Measurements from ENCODE around the gene SPAST.
"Not testable (repeated sequence)": the region's sequence is repeated elsewhere in the genome, so short reads cannot be mapped to it uniquely, and the experiment has no call there.

SPAST gene

DNA sequence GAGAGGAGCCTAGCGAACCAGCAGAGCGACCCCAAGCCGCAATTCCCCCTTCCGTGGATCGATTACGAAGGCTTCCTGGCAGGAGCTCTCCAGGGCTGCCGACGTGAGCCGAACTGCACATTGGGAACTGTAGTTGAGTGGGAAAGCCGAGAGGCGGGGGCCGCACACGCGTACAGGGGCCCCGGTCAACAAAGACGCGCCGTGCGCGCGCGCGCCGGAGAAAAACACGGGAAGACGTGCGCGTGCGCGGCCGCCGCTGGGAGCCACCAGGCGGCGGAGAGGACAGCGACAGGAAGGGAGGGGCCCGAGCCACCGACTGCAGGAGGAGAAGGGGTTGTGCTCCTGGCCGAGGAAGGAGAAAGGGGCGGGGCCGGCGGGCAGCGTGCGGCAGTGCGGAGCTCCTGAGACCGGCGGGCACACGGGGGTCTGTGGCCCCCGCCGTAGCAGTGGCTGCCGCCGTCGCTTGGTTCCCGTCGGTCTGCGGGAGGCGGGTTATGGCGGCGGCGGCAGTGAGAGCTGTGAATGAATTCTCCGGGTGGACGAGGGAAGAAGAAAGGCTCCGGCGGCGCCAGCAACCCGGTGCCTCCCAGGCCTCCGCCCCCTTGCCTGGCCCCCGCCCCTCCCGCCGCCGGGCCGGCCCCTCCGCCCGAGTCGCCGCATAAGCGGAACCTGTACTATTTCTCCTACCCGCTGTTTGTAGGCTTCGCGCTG lies at the start of gene SPAST:
TSS of gene SPAST (plus strand) at position 247 of the 711 bp plus-strand sequence. CDS start at position 523, 276 bp downstream.
- peak; percentile 93 for DNase-seq

GRCh38 chr2:32018789-32019482 lies 44.4 kb upstream of the SPAST start:
- not testable (repeated sequence) for DNase-seq

- not testable (repeated sequence) for DNase-seq
These were observed 29.0 kb upstream of the SPAST start for GRCh38 chr2:32034198-32034887.

DNA sequence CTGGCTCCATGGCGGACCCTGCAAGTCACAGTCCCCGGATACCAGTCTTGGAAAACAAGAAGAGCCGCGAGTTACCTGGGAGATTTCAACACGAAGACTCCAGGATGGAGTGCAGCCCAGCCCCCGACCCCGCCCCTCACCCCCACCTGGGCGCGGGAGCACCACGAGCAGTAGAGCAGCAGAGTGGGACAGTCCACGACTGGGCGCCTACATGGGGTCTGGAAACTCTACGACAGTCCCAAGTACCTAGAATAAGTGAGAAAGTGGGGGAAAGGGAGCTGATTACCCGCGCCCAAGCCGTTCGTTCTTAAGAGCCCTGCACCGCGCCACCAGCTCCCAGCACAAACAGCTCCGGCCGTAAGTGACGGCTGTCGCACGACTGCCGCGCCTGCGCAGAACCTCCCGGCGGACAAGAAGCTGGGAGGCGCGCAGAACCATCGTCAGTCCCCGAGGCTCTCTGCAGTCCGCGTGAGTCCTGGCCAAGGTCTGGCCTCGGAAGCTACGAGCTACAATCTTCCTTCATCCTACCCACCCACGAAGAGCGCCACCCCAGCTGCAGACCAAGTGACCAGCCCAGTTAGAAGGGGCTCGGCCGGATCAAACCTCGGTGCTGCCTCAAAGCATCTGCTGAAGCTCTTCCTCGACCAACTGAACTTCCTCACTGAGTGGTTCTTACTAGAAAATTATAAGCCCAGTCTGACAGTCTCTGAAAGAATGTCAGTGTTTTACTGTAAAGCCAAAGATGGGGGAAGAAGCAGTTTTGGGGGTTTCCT lies 23.7 kb upstream of the SPAST start, which contains the start of gene DPY30:
TSS of gene DPY30 (minus strand) at position 359 of the 773 bp plus-strand sequence. CDS start at position 10, 349 bp downstream.
- peak; percentile 81 for DNase-seq

- no peak for DNase-seq
These were observed 19.8 kb upstream of the SPAST start for GRCh38 chr2:32043561-32043960.

GRCh38 chr2:32051836-32052439 lies 11.4 kb upstream of the SPAST start:
- no peak for DNase-seq

DNA sequence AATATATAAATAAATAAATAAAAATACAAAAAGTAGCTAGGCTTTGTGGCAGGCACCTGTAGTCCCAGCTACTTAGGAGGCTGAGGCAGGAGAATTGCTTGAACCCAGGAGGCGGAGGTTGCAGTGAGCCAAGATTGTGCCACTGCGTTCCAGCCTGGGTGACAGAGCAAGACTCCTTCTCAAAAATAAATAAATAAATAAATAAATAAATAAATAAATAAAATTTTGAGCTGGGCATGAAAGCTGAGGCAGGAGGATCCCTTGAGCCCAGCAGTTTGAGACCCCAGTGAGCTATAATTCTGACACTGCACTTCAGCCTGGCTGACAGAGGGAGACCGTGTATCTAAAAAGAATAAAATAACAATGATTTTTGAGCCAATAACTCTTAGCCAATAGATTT lies 8.8 kb upstream of the SPAST start:
- not testable (repeated sequence) for DNase-seq

- no peak for DNase-seq
These were observed 5.2 kb upstream of the SPAST start for GRCh38 chr2:32058130-32058529.

GRCh38 chr2:32060266-32060665 lies 3.1 kb upstream of the SPAST start:
- DNase-seq, result no peak

- DNase-seq, result no peak
These were observed 1.9 kb upstream of the SPAST start for GRCh38 chr2:32061430-32061829.

- DNase-seq, result no peak
These were observed 1.1 kb upstream of the SPAST start for GRCh38 chr2:32061973-32062861.

GRCh38 chr2:32064021-32064601 lies 755 bp downstream of the SPAST start:
- DNase-seq, result no peak

GRCh38 chr2:32064713-32065112 lies 1.4 kb downstream of the SPAST start:
- no peak for DNase-seq

DNA sequence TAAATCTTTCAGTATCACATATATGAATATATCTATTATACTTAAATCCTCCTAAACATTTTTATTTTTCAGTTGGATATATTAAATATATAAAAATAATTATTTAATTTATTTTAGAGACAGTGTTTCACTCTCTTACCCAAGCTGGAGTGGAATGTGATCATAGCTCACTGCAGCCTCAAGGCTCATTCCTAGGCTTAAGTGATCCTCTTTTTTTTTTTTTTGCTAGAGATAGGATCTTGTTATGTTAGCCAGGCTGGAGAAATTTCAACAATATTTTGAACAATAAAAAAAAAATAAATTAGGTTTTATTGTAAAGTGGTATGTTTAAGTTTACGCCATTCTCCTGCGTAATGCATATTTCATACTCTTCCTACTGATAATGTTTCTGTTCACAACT lies 4.2 kb downstream of the SPAST start:
- DNase-seq, result no peak

- DNase-seq, result no peak
These were observed 10.8 kb downstream of the SPAST start for GRCh38 chr2:32074134-32074506.

DNA sequence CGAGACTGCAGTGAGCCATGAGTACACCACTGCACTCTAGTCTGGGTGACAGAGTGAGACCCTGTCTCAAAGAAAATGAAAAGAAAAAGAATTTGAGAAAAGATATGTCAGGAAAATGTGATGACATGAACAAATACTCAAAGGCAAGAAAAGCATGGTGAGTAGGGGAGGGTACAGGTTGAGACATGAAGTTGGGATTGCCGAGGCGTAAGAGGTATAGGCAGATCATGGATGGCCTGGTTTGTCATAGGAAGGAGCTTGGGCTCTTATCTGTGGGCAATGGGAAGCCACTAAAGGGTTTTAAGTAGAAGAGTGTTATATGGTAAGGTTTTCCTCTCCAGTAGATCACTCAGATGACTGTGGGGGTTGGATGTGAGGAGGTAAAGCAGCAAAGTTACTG lies 32.3 kb downstream of the SPAST start:
- DNase-seq, result no peak

GRCh38 chr2:32108111-32108510 lies 44.8 kb downstream of the SPAST start:
- no peak for DNase-seq

DNA sequence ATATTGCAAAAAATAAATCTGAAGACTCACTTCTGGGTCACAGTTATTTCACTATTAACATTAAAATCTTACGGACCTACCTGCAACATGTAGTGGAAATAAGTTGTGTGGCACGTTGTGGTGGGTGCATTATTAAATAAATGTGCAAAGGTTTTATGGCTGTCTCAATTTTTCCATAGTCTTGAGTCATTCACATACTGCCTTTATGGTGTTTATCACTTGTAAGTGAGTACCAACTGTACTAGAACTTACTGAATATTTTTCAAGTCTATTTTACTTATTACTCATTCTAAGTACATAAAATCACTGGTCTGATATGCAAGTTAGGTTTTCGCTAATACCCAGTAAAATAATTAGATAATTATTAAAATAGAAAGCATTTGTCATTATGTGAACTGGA lies 54.7 kb downstream of the SPAST start:
- DNase-seq, result no peak

DNA sequence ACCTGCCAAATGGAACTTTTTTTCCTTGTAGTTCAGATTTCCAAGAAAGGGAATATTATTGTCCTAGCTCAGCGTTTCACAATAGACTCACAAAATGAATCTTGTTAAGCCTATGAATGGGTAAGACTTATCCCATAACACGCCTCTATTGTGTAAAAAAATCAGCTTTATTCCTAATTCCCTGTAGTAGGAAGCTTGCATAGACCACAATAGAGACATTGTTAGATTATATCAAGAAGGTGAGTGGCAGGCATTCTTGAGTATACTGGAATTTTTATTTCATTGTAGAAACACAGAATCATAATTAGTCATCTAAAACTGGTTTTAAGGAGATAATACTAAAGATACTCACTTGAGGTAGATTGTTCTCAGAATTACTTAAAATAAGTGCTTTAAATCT lies 55.8 kb downstream of the SPAST start:
- DNase-seq, result no peak

DNA sequence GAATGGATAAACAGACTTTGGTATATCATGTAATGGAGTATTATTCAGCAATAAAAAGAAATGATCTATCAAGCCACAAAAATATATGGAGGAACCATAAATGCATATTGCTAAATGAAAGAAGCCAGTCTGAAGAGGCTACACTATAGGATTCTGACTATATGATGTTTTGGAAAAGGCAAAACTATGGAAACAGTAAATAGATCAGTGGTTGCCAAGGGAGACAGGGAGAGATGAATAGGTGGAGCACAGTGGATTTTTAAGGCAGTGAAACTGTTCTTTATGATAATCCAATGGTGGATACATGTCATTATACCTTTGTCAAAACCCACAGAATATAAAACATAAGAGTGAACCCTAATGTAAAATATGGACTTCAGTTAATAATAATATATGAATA lies 61.3 kb downstream of the SPAST start:
- no peak for DNase-seq

GRCh38 chr2:32128636-32129035 lies 65.3 kb downstream of the SPAST start:
- no peak for DNase-seq

Measured in NK-92 treated with Interleukin-12 subunit alpha and Interleukin-12 subunit beta, amount 100 ng/mL, for 24 hours (cell line).